Esophagus squamous epithelium (tissue), 4 donors: ENCODE measurements around the gene WDR59.

Experiments
- CTCF ChIP-seq, 6 experiments: fragments of 450-650 bp in 4 of 6; fragments of 200-600 bp in 2 of 6; sonication (generic) in 2 of 6; IDR thresholded peaks; one replicate each; pipeline ENCODE4 v1.5.1; 2016 to 2019; ENCODE audit warnings: antibody characterized with exemption in 6 of 6, mild to moderate bottlenecking in 4 of 6, moderate library complexity in 4 of 6
- POLR2A ChIP-seq, 4 donors: fragments of 450-650 bp; IDR thresholded peaks; one replicate each; pipeline ENCODE4 v1.6.1; 2017; ENCODE audit warnings: antibody characterized with exemption in 4 of 4, mild to moderate bottlenecking in 4 of 4, moderate library complexity in 3 of 4

GRCh38 chr16:74862743-74863244 is 122.1 kb downstream of the WDR59 start:
- peak; percentile 51 to 89 (median 86) for TF ChIP-seq CTCF (IDR thresholded peaks at IDR 0.05)
- no peak for TF ChIP-seq POLR2A (IDR thresholded peaks at IDR 0.05)
